DLD1 (cell line): ENCODE data around the gene CDH4.

Experiments used
- in situ Hi-C: cut with HindIII; loops from 2 replicates; pipeline ENCODE4 v1.10.0; 2017; ENCODE audit warnings: low sequenced_read_pairs

CDH4 gene

GRCh38 chr20:61927826-61928541, 675.9 kb downstream of the CDH4 start:
- in situ Hi-C loops: no loop called here

GRCh38 chr20:61929561-61929960, 677.5 kb downstream of the CDH4 start:
- in situ Hi-C loops: no loop called here

- in situ Hi-C loops: no loop called here
Measured at GRCh38 chr20:61929971-61930666, 678.1 kb downstream of the CDH4 start.

- in situ Hi-C loops: no loop called here
Measured at GRCh38 chr20:61930776-61931475, 678.9 kb downstream of the CDH4 start.

GRCh38 chr20:61931476-61932198, 679.6 kb downstream of the CDH4 start:
- in situ Hi-C loops: no loop called here

GRCh38 chr20:61932199-61932592, 680.1 kb downstream of the CDH4 start:
- in situ Hi-C loops: no loop called here

GRCh38 chr20:61932711-61933480, 680.8 kb downstream of the CDH4 start:
- in situ Hi-C loops: no loop called here

GRCh38 chr20:61933481-61933950, 681.5 kb downstream of the CDH4 start:
- in situ Hi-C loops: no loop called here

GRCh38 chr20:61933951-61934715, 682.1 kb downstream of the CDH4 start:
- in situ Hi-C loops: no loop called here

GRCh38 chr20:61934716-61935530, 682.9 kb downstream of the CDH4 start:
- in situ Hi-C loops: no loop called here

GRCh38 chr20:61935926-61936700, 684.1 kb downstream of the CDH4 start:
- in situ Hi-C loops: no loop called here

GRCh38 chr20:61936701-61937131, 684.7 kb downstream of the CDH4 start:
- in situ Hi-C loops: no loop called here

- in situ Hi-C loops: no loop called here
Measured at GRCh38 chr20:61937146-61937962, 685.3 kb downstream of the CDH4 start.

GRCh38 chr20:61937963-61938838, 686.1 kb downstream of the CDH4 start:
- in situ Hi-C loops: no loop called here

- in situ Hi-C loops: no loop called here
Measured at GRCh38 chr20:61938839-61939690, 687.0 kb downstream of the CDH4 start.
